ENCODE results near the gene ORC3.

DNA sequence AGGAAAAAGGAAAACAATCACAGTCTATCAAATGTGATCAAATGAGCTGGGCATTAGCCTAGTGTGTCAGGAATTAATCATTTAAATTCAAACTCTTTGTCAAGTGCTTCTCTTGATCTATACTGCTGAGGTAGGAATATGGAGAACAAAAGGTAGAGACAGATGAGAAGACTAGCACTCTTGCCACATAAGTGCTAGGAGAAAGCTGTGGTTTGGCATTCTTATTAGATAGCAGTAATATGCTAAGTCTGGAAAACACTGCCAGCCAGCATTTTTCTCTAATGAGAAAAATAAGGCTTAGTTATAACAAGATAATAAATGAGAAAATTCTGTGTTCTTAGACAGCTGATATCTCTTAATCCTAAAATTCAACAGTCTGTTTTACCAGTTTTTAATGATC lies 38.9 kb downstream of the ORC3 start:
- TF ChIP-seq, protein P1, sequence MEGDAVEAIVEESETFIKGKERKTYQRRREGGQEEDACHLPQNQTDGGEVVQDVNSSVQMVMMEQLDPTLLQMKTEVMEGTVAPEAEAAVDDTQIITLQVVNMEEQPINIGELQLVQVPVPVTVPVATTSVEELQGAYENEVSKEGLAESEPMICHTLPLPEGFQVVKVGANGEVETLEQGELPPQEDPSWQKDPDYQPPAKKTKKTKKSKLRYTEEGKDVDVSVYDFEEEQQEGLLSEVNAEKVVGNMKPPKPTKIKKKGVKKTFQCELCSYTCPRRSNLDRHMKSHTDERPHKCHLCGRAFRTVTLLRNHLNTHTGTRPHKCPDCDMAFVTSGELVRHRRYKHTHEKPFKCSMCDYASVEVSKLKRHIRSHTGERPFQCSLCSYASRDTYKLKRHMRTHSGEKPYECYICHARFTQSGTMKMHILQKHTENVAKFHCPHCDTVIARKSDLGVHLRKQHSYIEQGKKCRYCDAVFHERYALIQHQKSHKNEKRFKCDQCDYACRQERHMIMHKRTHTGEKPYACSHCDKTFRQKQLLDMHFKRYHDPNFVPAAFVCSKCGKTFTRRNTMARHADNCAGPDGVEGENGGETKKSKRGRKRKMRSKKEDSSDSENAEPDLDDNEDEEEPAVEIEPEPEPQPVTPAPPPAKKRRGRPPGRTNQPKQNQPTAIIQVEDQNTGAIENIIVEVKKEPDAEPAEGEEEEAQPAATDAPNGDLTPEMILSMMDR (conservative IDR thresholded peaks at IDR 0.05; ENCODE audit: low read depth, low read length) = no peak
- TF ChIP-seq EZH2 (IDR thresholded peaks at IDR 0.05; ENCODE audit: low read length, unreplicated experiment) (no peak), EZH2phosphoT487 (IDR thresholded peaks at IDR 0.05; ENCODE audit: borderline replicate concordance, low read length) (no peak)

Data from PC-3 (cell line).